ENCODE measurements around the gene OR2S2.

Gene OR2S2

DNA sequence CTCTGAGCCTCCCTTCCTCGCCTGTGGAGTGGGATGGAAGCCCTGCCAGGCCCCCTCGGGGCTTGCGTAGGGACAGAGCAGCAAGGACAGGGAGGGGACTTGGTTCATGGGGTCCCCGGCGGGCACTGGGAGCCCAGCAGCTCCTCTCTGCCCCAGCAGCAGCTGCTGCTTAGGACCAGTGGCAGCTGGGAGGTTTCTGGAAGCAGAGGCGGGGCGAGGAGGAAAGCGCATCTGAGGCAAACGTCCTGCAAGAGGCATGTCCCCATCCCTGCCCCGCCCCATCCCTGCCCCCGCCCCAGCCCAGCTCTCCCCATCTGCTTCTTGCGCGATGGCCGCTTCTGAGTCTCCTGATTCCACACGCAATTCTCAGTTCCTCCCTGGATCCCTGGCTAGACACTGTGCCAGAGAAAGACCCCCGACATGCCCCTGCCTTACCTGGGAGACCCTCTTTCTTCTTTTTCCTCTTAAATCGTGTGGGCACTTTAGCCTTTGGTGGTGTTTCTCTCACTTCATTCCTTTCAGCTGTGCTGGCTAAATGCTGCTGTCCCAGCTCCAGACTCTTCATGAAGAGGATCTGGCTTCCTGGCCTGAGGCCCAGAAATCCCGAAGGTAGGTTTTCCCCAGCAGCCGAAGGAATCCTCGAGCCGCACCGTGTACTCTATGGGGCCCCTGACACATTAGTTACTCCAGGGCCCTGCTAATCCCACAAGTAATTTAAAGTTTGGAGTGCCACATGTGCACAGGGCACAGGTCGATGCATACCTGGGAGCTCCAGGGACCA, 4.4 kb upstream of the OR2S2 start:
- TF ChIP-seq, protein P1, sequence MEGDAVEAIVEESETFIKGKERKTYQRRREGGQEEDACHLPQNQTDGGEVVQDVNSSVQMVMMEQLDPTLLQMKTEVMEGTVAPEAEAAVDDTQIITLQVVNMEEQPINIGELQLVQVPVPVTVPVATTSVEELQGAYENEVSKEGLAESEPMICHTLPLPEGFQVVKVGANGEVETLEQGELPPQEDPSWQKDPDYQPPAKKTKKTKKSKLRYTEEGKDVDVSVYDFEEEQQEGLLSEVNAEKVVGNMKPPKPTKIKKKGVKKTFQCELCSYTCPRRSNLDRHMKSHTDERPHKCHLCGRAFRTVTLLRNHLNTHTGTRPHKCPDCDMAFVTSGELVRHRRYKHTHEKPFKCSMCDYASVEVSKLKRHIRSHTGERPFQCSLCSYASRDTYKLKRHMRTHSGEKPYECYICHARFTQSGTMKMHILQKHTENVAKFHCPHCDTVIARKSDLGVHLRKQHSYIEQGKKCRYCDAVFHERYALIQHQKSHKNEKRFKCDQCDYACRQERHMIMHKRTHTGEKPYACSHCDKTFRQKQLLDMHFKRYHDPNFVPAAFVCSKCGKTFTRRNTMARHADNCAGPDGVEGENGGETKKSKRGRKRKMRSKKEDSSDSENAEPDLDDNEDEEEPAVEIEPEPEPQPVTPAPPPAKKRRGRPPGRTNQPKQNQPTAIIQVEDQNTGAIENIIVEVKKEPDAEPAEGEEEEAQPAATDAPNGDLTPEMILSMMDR (conservative IDR thresholded peaks at IDR 0.05) = no peak
- TF ChIP-seq ZFX (IDR thresholded peaks at IDR 0.05) = no peak
- no peak overlapping the region for H3K27ac ChIP-seq

- H3K27ac ChIP-seq = no peak overlapping the region
- TF ChIP-seq, protein P1 (conservative IDR thresholded peaks at IDR 0.05) = no peak
- TF ChIP-seq ZFX (IDR thresholded peaks at IDR 0.05) = no peak
Measured at GRCh38 chr9:35960039-35960655, 2.2 kb upstream of the OR2S2 start.

DNA sequence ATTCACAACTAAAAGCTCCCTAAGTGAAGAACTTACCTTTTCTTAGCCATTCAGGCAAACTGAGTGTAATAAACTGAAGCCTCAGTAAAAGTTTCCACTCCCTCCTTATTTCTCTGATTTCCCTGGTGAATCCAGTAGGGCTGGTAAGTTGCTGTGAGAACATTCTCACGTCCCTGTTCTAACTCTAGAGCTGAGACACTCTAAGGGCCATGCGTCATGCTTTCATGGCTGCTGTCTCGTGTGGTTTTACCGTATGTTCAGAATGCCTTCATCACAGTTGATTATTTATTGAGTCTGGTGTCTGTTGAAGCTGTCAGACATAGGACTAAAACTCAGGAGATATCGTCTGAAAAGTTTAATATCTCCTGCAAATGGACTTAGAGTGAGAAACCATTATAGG, 1.3 kb downstream of the OR2S2 start:
- H3K27ac ChIP-seq = no peak overlapping the region

DNA sequence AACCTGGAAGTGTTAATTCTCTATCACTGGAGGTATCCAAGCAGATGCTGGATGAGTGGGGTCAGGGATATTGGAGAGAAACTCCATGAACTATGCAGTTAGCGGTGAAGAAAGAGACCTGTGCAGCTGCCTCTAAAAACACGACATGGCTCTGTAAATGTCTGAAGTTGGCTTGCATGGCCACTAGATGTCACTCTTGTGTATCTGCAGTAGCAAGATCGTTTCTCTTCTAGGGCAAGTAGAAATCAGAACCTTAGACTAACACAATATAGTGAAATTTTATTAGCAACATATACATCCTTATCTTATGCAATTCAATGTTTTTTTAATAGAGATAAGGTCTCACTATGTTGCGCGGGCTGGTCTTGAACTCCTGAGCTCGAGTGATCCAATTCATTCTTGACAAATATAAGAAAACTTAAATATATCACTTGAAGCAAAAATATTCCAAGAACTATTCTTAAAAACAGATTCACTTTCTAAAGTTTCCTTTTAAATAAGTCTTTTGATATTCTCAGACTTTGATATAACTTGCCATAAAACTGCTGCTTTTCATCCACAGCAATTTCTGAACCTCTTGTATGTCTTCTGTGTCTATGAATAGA, 2.9 kb downstream of the OR2S2 start:
- H3K27ac ChIP-seq = no peak overlapping the region
- TF ChIP-seq, protein P1 (conservative IDR thresholded peaks at IDR 0.05) = peak; percentile 96
- TF ChIP-seq ZFX (IDR thresholded peaks at IDR 0.05) = no peak

More for the DNA sequence above, 1.3 kb downstream of the OR2S2 start:
- no peak for TF ChIP-seq ZFX (IDR thresholded peaks at IDR 0.05)
- TF ChIP-seq, protein P1 (conservative IDR thresholded peaks at IDR 0.05) = no peak

- TF ChIP-seq ZFX (IDR thresholded peaks at IDR 0.05) = no peak
- TF ChIP-seq, protein P1 (conservative IDR thresholded peaks at IDR 0.05) = no peak
Measured at GRCh38 chr9:35952526-35953191, 5.3 kb downstream of the OR2S2 start.

GRCh38 chr9:35951736-35952135, 6.2 kb downstream of the OR2S2 start:
- no peak overlapping the region for H3K27ac ChIP-seq
- TF ChIP-seq, protein P1 (conservative IDR thresholded peaks at IDR 0.05) = no peak
- TF ChIP-seq ZFX (IDR thresholded peaks at IDR 0.05) = no peak

More at GRCh38 chr9:35952526-35953191, 5.3 kb downstream of the OR2S2 start:
- H3K27ac ChIP-seq = no peak overlapping the region
